PC-3 (cell line): ENCODE results near the gene MUC12. TPM values are rescaled to one million over a fixed set of nuclear protein-coding genes. Genes with fewer than 3 reads are reported as not detected.

Experiments used
- ATAC-seq: fragments of 200-7000 bp; cut with Tn5 transposase; 2 replicates; pipeline ENCODE4 v1.9.1; 2020; ENCODE audit warnings: mild to moderate bottlenecking, moderate library complexity
- BruUV-seq: library from RNA; stranded (reverse); fragments of 400-500 nt; replicated peaks from 2 replicates; lab custom pipeline; 2021; lab: Mats Ljungman, UMichigan
- CTCF ChIA-PET: fragments of 300-600 bp; sonication (Branson Sonifier 250); formaldehyde crosslinking; loops from one replicate; lab custom pipeline; 2022; ENCODE audit warnings: antibody characterized with exemption; lab: Charles Lee
- POLR2A ChIA-PET: fragments of 300-600 bp; sonication (Branson Sonifier 250); formaldehyde crosslinking; loops from one replicate; lab custom pipeline; 2022; ENCODE audit warnings: antibody characterized with exemption; ENCODE audit not compliant: unreplicated experiment; lab: Charles Lee
- DNase-seq: peaks from one replicate; pipeline ENCODE4 v3.0.0-alpha.2; 2015
- H2AFZ ChIP-seq: fragments of 300-600 bp; sonication (generic); 2 replicates; pipeline ENCODE4 v1.6.0; 2016; ENCODE audit warnings: antibody characterized with exemption, low read length
- H3F3A ChIP-seq: fragments of 300-600 bp; sonication (generic); one replicate; pipeline ENCODE4 v1.6.0; 2017; ENCODE audit warnings: antibody characterized with exemption, low read length, control low read depth, mild to moderate bottlenecking; ENCODE audit not compliant: unreplicated experiment
- H3K27ac ChIP-seq: fragments of 300-600 bp; sonication (generic); 2 replicates; pipeline ENCODE4 v1.5.1; 2016; ENCODE audit warnings: mild to moderate bottlenecking, low read length
- H3K27me3 ChIP-seq: fragments of 300-600 bp; sonication (generic); 2 replicates; pipeline ENCODE4 v1.6.1; 2016; ENCODE audit warnings: low read length, mixed read lengths
- H3K36me3 ChIP-seq: fragments of 300-600 bp; sonication (generic); 2 replicates; pipeline ENCODE4 v1.6.1; 2016; ENCODE audit warnings: low read depth, mixed run types, low read length, mixed read lengths
- H3K4me1 ChIP-seq: fragments of 300-600 bp; sonication (generic); 2 replicates; pipeline ENCODE4 v1.5.1; 2016; ENCODE audit warnings: low read length; ENCODE audit not compliant: insufficient read depth
- H3K4me2 ChIP-seq: fragments of 300-600 bp; sonication (generic); 2 replicates; pipeline ENCODE4 v1.6.0; 2016; ENCODE audit warnings: low read length
- H3K4me3 ChIP-seq: fragments of 300-600 bp; sonication (generic); 2 replicates; pipeline ENCODE4 v1.5.1; 2016; ENCODE audit warnings: mild to moderate bottlenecking, low read length, mixed read lengths
- H3K79me2 ChIP-seq: fragments of 300-600 bp; sonication (generic); 2 replicates; pipeline ENCODE4 v1.6.1; 2017; ENCODE audit warnings: low read length, mixed read lengths
- H3K9ac ChIP-seq: fragments of 300-600 bp; sonication (generic); 2 replicates; pipeline ENCODE4 v1.6.0; 2016; ENCODE audit warnings: mild to moderate bottlenecking, low read length
- H3K9me2 ChIP-seq: fragments of 300-600 bp; sonication (generic); replicated peaks from 2 replicates; pipeline ENCODE4 v1.6.1; 2016; ENCODE audit warnings: mixed run types, low read length, mixed read lengths
- H3K9me3 ChIP-seq: fragments of 300-600 bp; sonication (generic); 2 replicates; pipeline ENCODE4 v1.6.1; 2016; ENCODE audit warnings: low read length, mixed read lengths
- H4K20me1 ChIP-seq: fragments of 300-600 bp; sonication (generic); 2 replicates; pipeline ENCODE4 v1.6.1; 2016; ENCODE audit warnings: low read length, mixed read lengths
- CTCF ChIP-seq: fragments of 300-600 bp; sonication (generic); conservative IDR thresholded peaks from 2 replicates; pipeline ENCODE4 v1.5.1; 2017; ENCODE audit warnings: antibody characterized with exemption, low read depth, mild to moderate bottlenecking, low read length
- EZH2 ChIP-seq: fragments of 300-600 bp; sonication (generic); IDR thresholded peaks from one replicate; pipeline ENCODE4 v1.6.1; 2017; ENCODE audit warnings: antibody characterized with exemption, mild to moderate bottlenecking, low read length; ENCODE audit not compliant: unreplicated experiment
- EZH2phosphoT487 ChIP-seq: fragments of 300-600 bp; sonication (generic); IDR thresholded peaks from 2 replicates; pipeline ENCODE4 v1.6.1; 2018; ENCODE audit warnings: mild to moderate bottlenecking, antibody characterized with exemption, low read length, borderline replicate concordance
- intact Hi-C: fragments of 100-400 bp; cut with micrococcal nuclease; formaldehyde crosslinking; loops from 2 replicates; pipeline ENCODE4 v1.9.0; 2023
- total RNA-seq: library from RNA; depleted of rRNA; stranded (reverse); fragments of >200 nt; gene quantifications from 2 replicates; pipeline ENCODE4 v1.2.3, GENCODE V29; 2014

Gene MUC12
- total RNA-seq, 1 experiment from 2014 or later: 0.18 TPM

- no peaks in the 10 kb centered on the region for H3K27me3 ChIP-seq
- H3K9me2 ChIP-seq: no peaks in the 10 kb centered on the region
- no peak overlapping the region for H3K27ac ChIP-seq
- peaks cover 5% of the 10 kb centered on the region; the same call in 1 of the 2 replicates for H3K9me3 ChIP-seq
- no peaks in the 10 kb centered on the region for H3K79me2 ChIP-seq
- H3K4me3 ChIP-seq: no peak overlapping the region
- no peaks in the 10 kb centered on the region for H3F3A ChIP-seq
- peak; percentile 60 for DNase-seq
- ATAC-seq: peak; percentile 77
- TF ChIP-seq EZH2phosphoT487 (no peak), EZH2 (no peak), CTCF (no peak)
- POLR2A ChIA-PET: no interaction called here
- no peaks in the 10 kb centered on the region; the same call in 1 of the 2 replicates for H3K36me3 ChIP-seq
- no peak overlapping the region for H3K4me2 ChIP-seq
- no peaks in the 10 kb centered on the region for H3K4me1 ChIP-seq
- no peaks in the 10 kb centered on the region for H4K20me1 ChIP-seq
- H3K9ac ChIP-seq: no peak overlapping the region
- BruUV-seq: no TSS peak
- no peak overlapping the region for H2AFZ ChIP-seq
- CTCF ChIA-PET: interaction anchor here (0.6 kb wide), 1 partner anchor 121 kb away, joined by 7 read pairs; no protein-coding TSS in a partner anchor
- intact Hi-C loops: no loop called here
Observed at GRCh38 chr7:100974021-100974420, 4.7 kb downstream of the MUC12 start.

- ChIA-PET POLR2A (no interaction called here), CTCF (no interaction called here)
- H3K9me2 ChIP-seq: no peaks in the 10 kb centered on the region
- H3K9me3 ChIP-seq: peaks cover 5% of the 10 kb centered on the region; the same call in 1 of the 2 replicates
- ATAC-seq (no peak), DNase-seq (no peak)
- no peak for TF ChIP-seq CTCF
- TF ChIP-seq EZH2: no peak
- TF ChIP-seq EZH2phosphoT487: no peak
- no peak overlapping the region for H3K9ac ChIP-seq
- no peaks in the 10 kb centered on the region for H4K20me1 ChIP-seq
- intact Hi-C loops: no loop called here
- no peaks in the 10 kb centered on the region for H3K79me2 ChIP-seq
- no TSS peak for BruUV-seq
- H3K27ac ChIP-seq: no peak overlapping the region
- H3K4me1 ChIP-seq: no peaks in the 10 kb centered on the region
- H3K36me3 ChIP-seq: no peaks in the 10 kb centered on the region; the same call in 1 of the 2 replicates
- H3K4me2 ChIP-seq: no peak overlapping the region
- no peak overlapping the region for H3K4me3 ChIP-seq
- no peak overlapping the region for H2AFZ ChIP-seq
- H3K27me3 ChIP-seq: no peaks in the 10 kb centered on the region
- no peaks in the 10 kb centered on the region for H3F3A ChIP-seq
Observed at GRCh38 chr7:100975371-100975821, 6.0 kb downstream of the MUC12 start.

- no peak for DNase-seq
- CTCF ChIA-PET: no interaction called here
- intact Hi-C loops: no loop called here
Observed at GRCh38 chr7:100978300-100978699, 8.9 kb downstream of the MUC12 start.

More at GRCh38 chr7:100978300-100978699, 8.9 kb downstream of the MUC12 start:
- no peaks in the 10 kb centered on the region; the same call in 1 of the 2 replicates for H3K36me3 ChIP-seq
- no peaks in the 10 kb centered on the region for H3K9me2 ChIP-seq
- H2AFZ ChIP-seq: no peak overlapping the region
- TF ChIP-seq CTCF (no peak), EZH2phosphoT487 (no peak), EZH2 (no peak)
- no peaks in the 10 kb centered on the region for H3K79me2 ChIP-seq
- peaks cover 5% of the 10 kb centered on the region; the same call in 1 of the 2 replicates for H3K9me3 ChIP-seq
- H3K27me3 ChIP-seq: no peaks in the 10 kb centered on the region
- H3K27ac ChIP-seq: no peak overlapping the region
- H3K4me3 ChIP-seq: no peak overlapping the region
- POLR2A ChIA-PET: interaction anchor here (0.6 kb wide), 1 partner anchor 163 kb away, joined by 9 read pairs; no protein-coding TSS in a partner anchor
- H3F3A ChIP-seq: no peaks in the 10 kb centered on the region
- BruUV-seq: no TSS peak
- H3K4me2 ChIP-seq: no peak overlapping the region
- no peaks in the 10 kb centered on the region for H4K20me1 ChIP-seq
- H3K4me1 ChIP-seq: peaks cover 9% of the 10 kb centered on the region
- no peak overlapping the region for H3K9ac ChIP-seq
- ATAC-seq: no peak
